Endothelial cell (in vitro differentiated cells): ENCODE measurements around the gene KRTAP19-2. TPM values are rescaled to one million over a fixed set of nuclear protein-coding genes. Genes with fewer than 3 reads are reported as not detected.
A peak's percentile ranks its signal among the peaks of the same experiment; 100 is the strongest.

Experiments
- DNase-seq: peaks from one replicate; pipeline ENCODE4 v3.0.0; 2021; ENCODE audit warnings: low spot score
- H3K27ac Mint-ChIP-seq: one replicate; pipeline ENCODE4 v1.8.0; 2021; ENCODE audit warnings: mixed read lengths, inconsistent platforms; ENCODE audit not compliant: unreplicated experiment
- H3K27me3 Mint-ChIP-seq: one replicate; pipeline ENCODE4 v1.8.0; 2021; ENCODE audit warnings: mild to moderate bottlenecking, moderate library complexity, mixed read lengths, inconsistent platforms; ENCODE audit not compliant: unreplicated experiment
- H3K36me3 Mint-ChIP-seq: one replicate; pipeline ENCODE4 v1.8.0; 2021; ENCODE audit warnings: mild to moderate bottlenecking, low read depth, mixed read lengths, inconsistent platforms; ENCODE audit not compliant: unreplicated experiment
- H3K4me1 Mint-ChIP-seq: one replicate; pipeline ENCODE4 v1.8.0; 2021; ENCODE audit warnings: mild to moderate bottlenecking, mixed read lengths, inconsistent platforms; ENCODE audit not compliant: unreplicated experiment
- H3K4me3 Mint-ChIP-seq: one replicate; pipeline ENCODE4 v1.8.0; 2021; ENCODE audit warnings: mild to moderate bottlenecking, mixed read lengths, inconsistent platforms; ENCODE audit not compliant: unreplicated experiment
- H3K9me3 Mint-ChIP-seq: one replicate; pipeline ENCODE4 v1.8.0; 2021; ENCODE audit warnings: mixed read lengths, inconsistent platforms; ENCODE audit not compliant: unreplicated experiment
- total RNA-seq: library from RNA; stranded (reverse); fragmentation: NEBNext Ultra II Directional; extraction: Animal tissue kit (Norgen Biotek cat#: 25700); gene quantifications from one replicate; pipeline ENCODE4 v1.2.1, GENCODE V29; 2021; ENCODE audit not compliant: unreplicated experiment
- TF ChIP-seq, protein P1 (sequence below): fragments of 200-600 bp; sonication (generic); IDR thresholded peaks from one replicate; pipeline ENCODE4 v1.5.0; 2021; ENCODE audit warnings: antibody characterized with exemption; ENCODE audit not compliant: unreplicated experiment

KRTAP19-2 gene
- total RNA-seq, 1 donor from 2014 or later, result not detected

GRCh38 chr21:30479259-30479658 is 8.0 kb downstream of the KRTAP19-2 start:
- Mint-ChIP-seq H3K4me1 (no peaks in the 10 kb centered on the region), H3K27me3 (no peaks in the 10 kb centered on the region), H3K27ac (no peak overlapping the region), H3K36me3 (no peaks in the 10 kb centered on the region), H3K4me3 (no peak overlapping the region), H3K9me3 (no peaks in the 10 kb centered on the region)
- no peak for DNase-seq
- TF ChIP-seq, protein P1, sequence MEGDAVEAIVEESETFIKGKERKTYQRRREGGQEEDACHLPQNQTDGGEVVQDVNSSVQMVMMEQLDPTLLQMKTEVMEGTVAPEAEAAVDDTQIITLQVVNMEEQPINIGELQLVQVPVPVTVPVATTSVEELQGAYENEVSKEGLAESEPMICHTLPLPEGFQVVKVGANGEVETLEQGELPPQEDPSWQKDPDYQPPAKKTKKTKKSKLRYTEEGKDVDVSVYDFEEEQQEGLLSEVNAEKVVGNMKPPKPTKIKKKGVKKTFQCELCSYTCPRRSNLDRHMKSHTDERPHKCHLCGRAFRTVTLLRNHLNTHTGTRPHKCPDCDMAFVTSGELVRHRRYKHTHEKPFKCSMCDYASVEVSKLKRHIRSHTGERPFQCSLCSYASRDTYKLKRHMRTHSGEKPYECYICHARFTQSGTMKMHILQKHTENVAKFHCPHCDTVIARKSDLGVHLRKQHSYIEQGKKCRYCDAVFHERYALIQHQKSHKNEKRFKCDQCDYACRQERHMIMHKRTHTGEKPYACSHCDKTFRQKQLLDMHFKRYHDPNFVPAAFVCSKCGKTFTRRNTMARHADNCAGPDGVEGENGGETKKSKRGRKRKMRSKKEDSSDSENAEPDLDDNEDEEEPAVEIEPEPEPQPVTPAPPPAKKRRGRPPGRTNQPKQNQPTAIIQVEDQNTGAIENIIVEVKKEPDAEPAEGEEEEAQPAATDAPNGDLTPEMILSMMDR, result no peak

DNA sequence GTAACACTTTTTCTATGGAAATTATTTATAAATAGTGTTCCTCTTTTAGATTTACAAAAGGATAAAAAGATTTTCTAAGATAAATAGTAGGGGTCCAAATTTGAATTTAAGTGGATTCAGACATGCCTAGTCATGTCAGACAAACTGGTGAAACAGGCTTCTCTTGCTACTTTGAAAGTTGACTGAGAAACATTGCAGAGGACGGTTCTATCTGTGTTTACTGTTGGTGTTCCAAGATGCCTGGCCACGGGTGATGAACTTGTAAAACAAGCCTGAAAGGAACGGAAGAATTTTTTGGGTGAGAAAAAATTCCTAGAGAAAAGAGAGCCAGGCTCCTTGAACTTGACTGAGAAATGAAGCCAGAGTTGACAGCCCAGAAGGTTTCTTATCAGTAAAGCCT is 9.2 kb downstream of the KRTAP19-2 start:
- Mint-ChIP-seq H3K9me3 (no peaks in the 10 kb centered on the region), H3K36me3 (no peaks in the 10 kb centered on the region), H3K27ac (no peak overlapping the region), H3K4me3 (no peak overlapping the region), H3K4me1 (no peaks in the 10 kb centered on the region), H3K27me3 (no peaks in the 10 kb centered on the region)
- no peak for DNase-seq
- TF ChIP-seq, protein P1, result no peak

DNA sequence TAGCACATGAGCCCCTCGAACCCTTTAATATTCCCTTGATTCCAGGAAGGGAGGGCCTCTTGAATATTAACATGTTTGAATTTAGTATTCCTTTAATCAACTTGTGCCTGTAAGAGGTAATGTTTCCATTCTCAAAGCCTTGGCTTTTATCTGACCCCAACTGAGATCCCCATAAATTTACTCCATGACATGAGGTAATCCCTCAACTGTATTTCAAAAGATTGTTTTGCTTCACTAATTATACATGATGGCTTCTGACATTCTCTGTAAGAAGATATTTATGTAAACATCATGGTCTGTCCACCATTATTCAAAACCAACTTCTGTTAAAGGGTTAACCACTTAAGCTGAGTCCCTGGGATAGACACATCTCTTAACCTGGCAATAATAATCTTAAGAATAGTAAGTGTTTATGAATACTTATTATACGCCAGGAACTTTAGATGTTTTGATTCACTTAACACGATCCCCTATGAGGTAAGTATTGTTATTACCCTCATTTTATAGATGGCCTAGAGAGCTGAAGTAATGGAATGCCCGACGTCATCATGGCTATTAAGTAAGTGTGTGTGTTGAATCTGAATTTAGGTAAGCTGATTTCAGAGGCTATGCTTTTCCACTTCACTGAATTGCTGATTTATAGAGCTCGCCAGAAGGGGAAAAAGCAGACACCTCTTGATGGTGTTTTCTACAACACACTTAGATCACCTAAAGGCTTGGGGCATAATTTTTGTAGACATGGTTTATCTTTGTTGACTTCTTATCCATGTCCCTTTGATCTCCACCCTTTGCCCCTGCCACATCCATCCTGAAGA is 18.1 kb downstream of the KRTAP19-2 start:
- TF ChIP-seq, protein P1, result no peak
- no peaks in the 10 kb centered on the region for H3K9me3 Mint-ChIP-seq
- peaks cover 2% of the 10 kb centered on the region for H3K27me3 Mint-ChIP-seq
- H3K36me3 Mint-ChIP-seq, result no peaks in the 10 kb centered on the region
- H3K27ac Mint-ChIP-seq, result no peak overlapping the region
- H3K4me1 Mint-ChIP-seq, result no peaks in the 10 kb centered on the region
- DNase-seq, result no peak
- no peak overlapping the region for H3K4me3 Mint-ChIP-seq

DNA sequence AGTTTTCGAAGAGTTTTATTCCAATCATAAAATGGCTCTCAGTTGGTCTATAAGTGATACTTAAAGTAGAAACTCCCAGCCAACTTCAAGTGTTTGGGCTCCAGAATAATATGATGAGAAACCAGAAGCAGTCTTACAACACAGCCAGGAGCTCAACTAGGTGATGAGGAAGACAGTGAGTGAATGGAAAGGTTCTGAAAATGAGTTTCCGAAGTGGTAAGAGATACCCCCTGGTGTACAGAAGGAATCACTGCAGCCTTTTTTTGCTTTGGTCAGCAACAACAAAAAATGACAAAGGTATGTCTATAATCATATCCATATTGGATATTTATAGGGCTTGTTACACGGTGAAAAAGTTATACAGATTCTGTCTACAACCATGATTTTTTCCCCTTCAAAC is 23.5 kb downstream of the KRTAP19-2 start:
- DNase-seq, result no peak
- Mint-ChIP-seq H3K9me3 (no peaks in the 10 kb centered on the region), H3K27me3 (no peaks in the 10 kb centered on the region), H3K4me1 (no peaks in the 10 kb centered on the region), H3K27ac (no peak overlapping the region), H3K4me3 (no peak overlapping the region), H3K36me3 (no peaks in the 10 kb centered on the region)
- TF ChIP-seq, protein P1, result peak; percentile 79

DNA sequence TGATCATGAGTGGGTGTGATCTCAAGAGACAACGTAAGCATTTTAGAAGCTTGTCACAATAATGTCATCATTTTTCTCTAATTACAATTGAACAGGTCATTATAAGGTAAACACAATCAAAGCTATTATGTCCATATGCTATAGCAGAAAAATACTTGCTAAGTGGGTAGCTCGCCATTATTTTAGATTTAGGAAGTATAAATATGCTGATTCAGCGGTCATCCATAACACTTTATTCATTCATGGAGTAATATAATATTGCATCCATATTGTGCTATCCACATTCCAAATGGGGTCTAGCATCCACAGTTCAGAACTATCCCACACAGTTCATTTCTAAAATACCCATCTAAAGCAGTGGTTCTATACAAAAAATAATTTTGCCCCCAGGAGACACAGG is 38.7 kb downstream of the KRTAP19-2 start:
- no peak for DNase-seq
- TF ChIP-seq, protein P1, result no peak
- H3K36me3 Mint-ChIP-seq, result no peaks in the 10 kb centered on the region
- no peak overlapping the region for H3K4me3 Mint-ChIP-seq
- H3K4me1 Mint-ChIP-seq, result peaks cover 18% of the 10 kb centered on the region
- no peaks in the 10 kb centered on the region for H3K27me3 Mint-ChIP-seq
- H3K9me3 Mint-ChIP-seq, result no peaks in the 10 kb centered on the region
- no peak overlapping the region for H3K27ac Mint-ChIP-seq
